Progenitor cell of endocrine pancreas (in vitro differentiated cells): ENCODE data around the gene SYT1. TPM values are rescaled to one million over a fixed set of nuclear protein-coding genes. Genes with fewer than 3 reads are reported as not detected.

ENCODE experiments used
- DNase-seq: peaks from one replicate; pipeline ENCODE4 v3.0.0; 2021; ENCODE audit warnings: low spot score; ENCODE audit not compliant: unreplicated experiment
- H3K27ac Mint-ChIP-seq: 2 replicates; pipeline ENCODE4 v1.8.0; 2021; ENCODE audit warnings: mild to moderate bottlenecking, moderate library complexity, mixed read lengths
- H3K27me3 Mint-ChIP-seq: 2 replicates; pipeline ENCODE4 v1.8.0; 2021; ENCODE audit warnings: mixed read lengths
- H3K36me3 Mint-ChIP-seq: 2 replicates; pipeline ENCODE4 v1.8.0; 2022; ENCODE audit warnings: mixed read lengths; ENCODE audit not compliant: insufficient read depth
- H3K4me1 Mint-ChIP-seq: 2 replicates; pipeline ENCODE4 v1.8.0; 2021; ENCODE audit warnings: low read depth, mixed read lengths
- H3K4me3 Mint-ChIP-seq: 2 replicates; pipeline ENCODE4 v1.8.0; 2021; ENCODE audit warnings: low read depth, mild to moderate bottlenecking, moderate library complexity, mixed read lengths
- H3K9me3 Mint-ChIP-seq: 2 replicates; pipeline ENCODE4 v1.8.0; 2021; ENCODE audit warnings: low read depth, mixed read lengths
- CTCF ChIP-seq: fragments of 200-600 bp; sonication (generic); IDR thresholded peaks from one replicate; pipeline ENCODE4 v1.5.0; 2021; ENCODE audit warnings: antibody characterized with exemption, mild to moderate bottlenecking; ENCODE audit not compliant: unreplicated experiment
- total RNA-seq: library from RNA; stranded (reverse); gene quantifications from 2 replicates; pipeline ENCODE4 v1.2.1, GENCODE V29; 2021

The SYT1 gene
- total RNA-seq, 1 donor from 2014 or later: 4.3 TPM

- Mint-ChIP-seq H3K9me3 (no peaks in the 10 kb centered on the region), H3K36me3 (no peaks in the 10 kb centered on the region), H3K4me1 (peaks cover 12% of the 10 kb centered on the region), H3K4me3 (peak overlapping the region; percentile 60), H3K27me3 (peaks cover 58% of the 10 kb centered on the region), H3K27ac (no peak overlapping the region)
- TF ChIP-seq CTCF: no peak
- DNase-seq: no peak
Measured at GRCh38 chr12:78865516-78865915, 942 bp downstream of the SYT1 start.

- TF ChIP-seq CTCF: no peak
Measured at GRCh38 chr12:78866518-78866917, 1.9 kb downstream of the SYT1 start.

GRCh38 chr12:78870539-78870938, 6.0 kb downstream of the SYT1 start:
- TF ChIP-seq CTCF: no peak
- Mint-ChIP-seq H3K4me3 (no peak overlapping the region), H3K9me3 (no peaks in the 10 kb centered on the region), H3K4me1 (no peaks in the 10 kb centered on the region), H3K27me3 (peaks cover 17% of the 10 kb centered on the region), H3K27ac (no peak overlapping the region), H3K36me3 (no peaks in the 10 kb centered on the region)
- no peak for DNase-seq

More at GRCh38 chr12:78866518-78866917, 1.9 kb downstream of the SYT1 start:
- Mint-ChIP-seq H3K36me3 (no peaks in the 10 kb centered on the region), H3K4me1 (peaks cover 12% of the 10 kb centered on the region), H3K27me3 (peaks cover 56% of the 10 kb centered on the region), H3K27ac (no peak overlapping the region), H3K4me3 (no peak overlapping the region), H3K9me3 (no peaks in the 10 kb centered on the region)
- no peak for DNase-seq

- Mint-ChIP-seq H3K27ac (no peak overlapping the region), H3K27me3 (peaks cover 7% of the 10 kb centered on the region), H3K9me3 (no peaks in the 10 kb centered on the region), H3K4me3 (no peak overlapping the region), H3K36me3 (no peaks in the 10 kb centered on the region), H3K4me1 (no peaks in the 10 kb centered on the region)
- TF ChIP-seq CTCF: no peak
- no peak for DNase-seq
Measured at GRCh38 chr12:78871566-78871965, 7.0 kb downstream of the SYT1 start.

- Mint-ChIP-seq H3K27me3 (no peaks in the 10 kb centered on the region), H3K27ac (no peak overlapping the region), H3K4me1 (no peaks in the 10 kb centered on the region), H3K4me3 (no peak overlapping the region), H3K36me3 (no peaks in the 10 kb centered on the region), H3K9me3 (no peaks in the 10 kb centered on the region)
- DNase-seq: no peak
- no peak for TF ChIP-seq CTCF
Measured at GRCh38 chr12:78878459-78878858, 13.9 kb downstream of the SYT1 start.
